ENCODE measurements around the gene TMEM108. TPM values are rescaled to one million over a fixed set of nuclear protein-coding genes. Genes with fewer than 3 reads are reported as not detected.
A peak's percentile ranks its signal among the peaks of the same experiment; 100 is the strongest.

The TMEM108 gene
- total and polyA plus RNA-seq, 12 donors, result 0.40 to 4.0 (median 1.5) TPM

DNA sequence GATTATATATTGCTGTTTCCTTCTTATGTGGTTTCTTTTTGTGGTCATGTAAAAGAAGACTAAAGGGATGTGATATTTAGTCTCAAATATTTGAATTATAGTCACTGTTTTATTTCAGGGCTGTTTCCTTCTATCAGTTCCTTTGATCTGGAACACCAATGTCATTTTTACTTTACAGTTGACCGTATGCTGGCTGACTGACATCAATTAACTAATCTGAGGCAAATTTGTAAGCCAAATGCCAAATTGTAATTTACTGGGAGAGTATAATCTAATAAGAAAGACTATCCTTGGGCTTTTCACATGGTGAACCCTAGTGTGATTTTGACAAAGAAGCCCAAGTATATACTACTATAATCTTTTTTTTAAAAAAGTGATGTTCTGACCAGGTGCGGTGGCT, 87.6 kb downstream of the TMEM108 start:
- ATAC-seq (no peak), DNase-seq (no peak)
- 91 to 94% methylated on average over 2 of the region's 2 CpGs for WGBS, 2 donors
- intact Hi-C loops (cut with DNase I), result no loop called here
- no peaks in the 10 kb centered on the region for H3K27me3 ChIP-seq
- no peak overlapping the region for H3K4me3 ChIP-seq
- TF ChIP-seq CTCF (IDR thresholded peaks at IDR 0.05), result no peak
- H3K9me3 ChIP-seq, result no peaks in the 10 kb centered on the region
- no peaks in the 10 kb centered on the region for H3K36me3 ChIP-seq
- H3K27ac ChIP-seq, result no peak overlapping the region
- peaks cover 0 to 16% (median 6%) of the 10 kb centered on the region in 9 donors for H3K4me1 ChIP-seq

GRCh38 chr3:133127381-133127780, 89.2 kb downstream of the TMEM108 start:
- H3K4me1 ChIP-seq, result peaks cover 0 to 16% (median 6%) of the 10 kb centered on the region in 9 donors
- WGBS, 2 donors, result 67 to 72% methylated on average over 2 of the region's 2 CpGs
- no peaks in the 10 kb centered on the region for H3K9me3 ChIP-seq
- H3K27ac ChIP-seq, result no peak overlapping the region
- no peak overlapping the region for H3K4me3 ChIP-seq
- intact Hi-C loops (cut with DNase I), result no loop called here
- ATAC-seq (no peak), DNase-seq (no peak)
- no peak for TF ChIP-seq CTCF (IDR thresholded peaks at IDR 0.05)
- no peaks in the 10 kb centered on the region for H3K27me3 ChIP-seq
- no peaks in the 10 kb centered on the region for H3K36me3 ChIP-seq

GRCh38 chr3:133130168-133130567, 92.0 kb downstream of the TMEM108 start:
- Histone ChIP-seq H3K36me3 (no peaks in the 10 kb centered on the region), H3K27ac (no peak overlapping the region), H3K9me3 (no peaks in the 10 kb centered on the region), H3K27me3 (no peaks in the 10 kb centered on the region), H3K4me3 (no peak overlapping the region), H3K4me1 (no peaks in the 10 kb centered on the region)
- WGBS, 2 donors, result 39 to 73% methylated on average over 1 of the region's 1 CpG
- DNase-seq (no peak), ATAC-seq (peak in 1 of 8 donors; percentile 25)
- intact Hi-C loops (cut with DNase I), result no loop called here
- no peak for TF ChIP-seq CTCF (IDR thresholded peaks at IDR 0.05)

DNA sequence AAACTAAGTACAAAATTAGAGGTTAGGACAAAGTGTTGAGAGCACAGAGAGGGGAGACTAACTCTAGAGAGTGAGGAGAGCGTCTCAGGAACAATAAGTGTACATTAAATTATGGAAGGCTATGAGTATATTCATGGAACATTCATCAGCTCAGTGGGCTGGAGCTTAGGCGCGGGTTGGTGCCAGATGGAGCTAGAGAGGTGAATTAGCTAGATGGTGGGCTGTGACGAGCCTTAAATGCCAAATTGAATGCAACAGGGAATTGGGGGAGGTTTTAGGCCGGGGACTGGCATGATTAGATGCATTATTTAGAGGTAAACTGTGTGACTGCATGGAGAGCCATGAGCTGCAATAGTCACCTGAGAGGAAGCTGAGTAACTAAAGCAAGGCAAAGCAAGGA, 97.1 kb downstream of the TMEM108 start:
- intact Hi-C loops (cut with DNase I), result no loop called here
- H3K4me1 ChIP-seq, result peaks cover 0 to 8% (median 0%) of the 10 kb centered on the region in 9 donors
- no peaks in the 10 kb centered on the region for H3K9me3 ChIP-seq
- ATAC-seq (no peak), DNase-seq (no peak)
- no peaks in the 10 kb centered on the region for H3K27me3 ChIP-seq
- 77 to 85% methylated on average over 5 of the region's 5 CpGs for WGBS, 2 donors
- no peak for TF ChIP-seq CTCF (IDR thresholded peaks at IDR 0.05)
- H3K4me3 ChIP-seq, result no peak overlapping the region
- H3K27ac ChIP-seq, result no peak overlapping the region
- no peaks in the 10 kb centered on the region for H3K36me3 ChIP-seq
